Measurements from ENCODE around the gene KCTD19. TPM values are rescaled to one million over a fixed set of nuclear protein-coding genes. Genes with fewer than 3 reads are reported as not detected.

Gene KCTD19
- total RNA-seq, 2 experiments from 2014 or later = not detected

DNA sequence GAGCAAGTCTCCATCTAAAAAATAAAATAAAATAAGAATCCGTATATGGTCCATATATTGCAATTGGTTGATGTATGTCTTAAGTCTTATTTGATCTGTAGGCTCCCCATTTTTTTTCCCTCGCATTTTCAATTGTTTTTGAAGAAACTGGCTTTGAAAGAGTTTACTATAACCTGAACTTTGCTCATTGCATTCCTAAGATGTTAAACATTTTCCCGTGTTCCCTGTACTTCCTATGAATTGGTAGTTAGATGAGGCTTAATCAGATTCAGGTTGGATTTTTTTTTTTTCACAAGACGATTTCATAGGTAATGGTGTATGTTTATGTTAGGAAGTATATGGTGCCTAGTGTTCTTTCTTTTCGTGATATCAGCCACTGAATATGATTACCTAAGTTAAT lies 3.4 kb upstream of the KCTD19 start:
- peaks cover 17% of the 10 kb centered on the region for H3K4me1 ChIP-seq (ENCODE audit: insufficient read depth, low read length)
- ChIA-PET POLR2A (interaction anchor here (0.6 kb wide), 1 partner anchor 328 kb away, joined by 4 read pairs; no protein-coding TSS in a partner anchor), CTCF (no interaction called here)
- H3K27me3 ChIP-seq (ENCODE audit: control insufficient read depth in 1 of 2, insufficient read depth in 2 of 2, low read length in 2 of 2) = peaks cover 17 to 19% of the 10 kb centered on the region in 2 experiments
- TF ChIP-seq, protein P1, sequence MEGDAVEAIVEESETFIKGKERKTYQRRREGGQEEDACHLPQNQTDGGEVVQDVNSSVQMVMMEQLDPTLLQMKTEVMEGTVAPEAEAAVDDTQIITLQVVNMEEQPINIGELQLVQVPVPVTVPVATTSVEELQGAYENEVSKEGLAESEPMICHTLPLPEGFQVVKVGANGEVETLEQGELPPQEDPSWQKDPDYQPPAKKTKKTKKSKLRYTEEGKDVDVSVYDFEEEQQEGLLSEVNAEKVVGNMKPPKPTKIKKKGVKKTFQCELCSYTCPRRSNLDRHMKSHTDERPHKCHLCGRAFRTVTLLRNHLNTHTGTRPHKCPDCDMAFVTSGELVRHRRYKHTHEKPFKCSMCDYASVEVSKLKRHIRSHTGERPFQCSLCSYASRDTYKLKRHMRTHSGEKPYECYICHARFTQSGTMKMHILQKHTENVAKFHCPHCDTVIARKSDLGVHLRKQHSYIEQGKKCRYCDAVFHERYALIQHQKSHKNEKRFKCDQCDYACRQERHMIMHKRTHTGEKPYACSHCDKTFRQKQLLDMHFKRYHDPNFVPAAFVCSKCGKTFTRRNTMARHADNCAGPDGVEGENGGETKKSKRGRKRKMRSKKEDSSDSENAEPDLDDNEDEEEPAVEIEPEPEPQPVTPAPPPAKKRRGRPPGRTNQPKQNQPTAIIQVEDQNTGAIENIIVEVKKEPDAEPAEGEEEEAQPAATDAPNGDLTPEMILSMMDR (IDR thresholded peaks at IDR 0.05) = no peak
- Mint-ChIP-seq H3K36me3 (ENCODE audit: low read depth) (no peaks in the 10 kb centered on the region), H3K27me3 (peaks cover 20% of the 10 kb centered on the region), H3K9me3 (no peaks in the 10 kb centered on the region), H3K4me1 (ENCODE audit: low read depth) (peaks cover 6% of the 10 kb centered on the region), H3K27ac (no peak overlapping the region), H3K4me3 (no peak overlapping the region)
- no peak overlapping the region for H3K27ac ChIP-seq (ENCODE audit: low read depth in 1 of 2, low read length in 2 of 2)
- intact Hi-C loops (cut with DNase I, micrococcal nuclease) = no loop called here
- ATAC-seq (ENCODE audit: poor library complexity) (no peak), DNase-seq (no peak)
- peaks cover 0 to 7% of the 10 kb centered on the region in 2 experiments for H3K9me3 ChIP-seq (ENCODE audit: control insufficient read depth in 1 of 2, insufficient read depth in 1 of 2, low read length in 2 of 2)
- no peaks in the 10 kb centered on the region for H3K36me3 ChIP-seq (ENCODE audit: insufficient read depth, low read length)
- H3K4me3 ChIP-seq (ENCODE audit: low read length) = no peak overlapping the region

DNA sequence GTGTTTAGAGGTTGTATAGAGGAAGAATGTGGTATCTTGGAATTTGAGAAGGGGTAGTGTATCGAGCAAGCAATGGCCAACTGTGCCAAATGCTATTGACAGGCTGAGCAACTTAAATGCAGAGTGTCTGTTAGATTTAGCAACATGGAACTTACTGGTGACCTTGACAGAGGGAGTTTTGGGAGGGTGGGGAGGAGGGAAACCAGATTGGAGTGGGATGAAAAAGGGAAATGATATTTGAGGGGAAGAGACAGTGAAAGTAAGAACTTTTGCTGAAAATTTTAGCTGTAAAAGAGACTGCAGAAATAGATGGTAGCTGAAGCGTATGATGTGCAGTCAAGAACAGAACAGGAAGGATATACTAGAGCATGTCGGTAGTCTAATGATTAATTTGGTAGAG lies 1.2 kb upstream of the KCTD19 start:
- POLR2A ChIA-PET = no interaction called here
- Mint-ChIP-seq H3K27ac (no peak overlapping the region), H3K4me3 (no peak overlapping the region), H3K4me1 (ENCODE audit: low read depth) (peaks cover 10% of the 10 kb centered on the region), H3K27me3 (peaks cover 41% of the 10 kb centered on the region), H3K36me3 (ENCODE audit: low read depth) (no peaks in the 10 kb centered on the region), H3K9me3 (no peaks in the 10 kb centered on the region)
- ATAC-seq (ENCODE audit: poor library complexity) (no peak), DNase-seq (no peak)
- intact Hi-C loops (cut with DNase I, micrococcal nuclease) = no loop called here
- Histone ChIP-seq H3K27me3 (ENCODE audit: control insufficient read depth in 1 of 2, insufficient read depth in 2 of 2, low read length in 2 of 2) (peaks cover 26 to 32% of the 10 kb centered on the region in 2 experiments), H3K4me3 (ENCODE audit: low read length) (no peak overlapping the region), H3K27ac (ENCODE audit: low read depth in 1 of 2, low read length in 2 of 2) (no peak overlapping the region), H3K36me3 (ENCODE audit: insufficient read depth, low read length) (no peaks in the 10 kb centered on the region), H3K9me3 (ENCODE audit: control insufficient read depth in 1 of 2, insufficient read depth in 1 of 2, low read length in 2 of 2) (no peaks in the 10 kb centered on the region), H3K4me1 (ENCODE audit: insufficient read depth, low read length) (peaks cover 17% of the 10 kb centered on the region)
- TF ChIP-seq, protein P1 (IDR thresholded peaks at IDR 0.05) = no peak
- CTCF ChIA-PET = no interaction called here

DNA sequence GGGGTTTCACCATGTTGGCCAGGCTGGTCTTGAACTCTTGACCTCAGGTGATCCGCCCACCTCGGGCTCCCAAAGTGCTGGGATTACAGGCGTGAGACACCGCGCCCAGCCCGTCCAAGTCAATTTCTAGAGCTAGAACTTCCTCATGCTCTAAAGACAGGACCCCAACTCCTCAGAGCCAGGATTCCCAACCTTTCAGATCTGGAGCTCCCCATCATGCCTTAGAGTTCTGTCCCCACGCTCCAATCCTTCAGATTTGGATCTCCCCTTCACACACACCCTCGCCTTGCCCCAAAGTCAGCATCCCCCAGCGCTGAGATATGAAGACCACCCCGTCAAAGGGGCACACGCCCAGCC lies 448 bp downstream of the KCTD19 start:
- Histone ChIP-seq H3K27me3 (ENCODE audit: control insufficient read depth in 1 of 2, insufficient read depth in 2 of 2, low read length in 2 of 2) (peaks cover 30 to 48% of the 10 kb centered on the region in 2 experiments), H3K36me3 (ENCODE audit: insufficient read depth, low read length) (no peaks in the 10 kb centered on the region), H3K4me1 (ENCODE audit: insufficient read depth, low read length) (peaks cover 17% of the 10 kb centered on the region), H3K9me3 (ENCODE audit: control insufficient read depth in 1 of 2, insufficient read depth in 1 of 2, low read length in 2 of 2) (no peaks in the 10 kb centered on the region), H3K27ac (ENCODE audit: low read depth in 1 of 2, low read length in 2 of 2) (no peak overlapping the region), H3K4me3 (ENCODE audit: low read length) (peak overlapping the region; percentile 55)
- H3K4me1 Mint-ChIP-seq (ENCODE audit: low read depth) = peaks cover 10% of the 10 kb centered on the region
- intact Hi-C loops (cut with DNase I, micrococcal nuclease) = no loop called here
- H3K9me3 Mint-ChIP-seq = no peaks in the 10 kb centered on the region
- ChIA-PET CTCF (interaction anchor here (0.6 to 1.1 kb wide), 3 partner anchors 22 to 102 kb away, joined by 3 to 5 read pairs (median 3); no protein-coding TSS in a partner anchor), POLR2A (no interaction called here)
- TF ChIP-seq, protein P1 (IDR thresholded peaks at IDR 0.05) = no peak
- DNase-seq (no peak), ATAC-seq (ENCODE audit: poor library complexity) (no peak)
- H3K4me3 Mint-ChIP-seq = peak overlapping the region; percentile 72
- H3K36me3 Mint-ChIP-seq (ENCODE audit: low read depth) = no peaks in the 10 kb centered on the region
- H3K27ac Mint-ChIP-seq = no peak overlapping the region
- peaks cover 54% of the 10 kb centered on the region for H3K27me3 Mint-ChIP-seq

Data from CD4-positive, alpha-beta T cell (primary cell).